Lung (tissue), 12 donors: ENCODE results near the gene CST7. TPM values are rescaled to one million over a fixed set of nuclear protein-coding genes. Genes with fewer than 3 reads are reported as not detected.
A peak's percentile ranks its signal among the peaks of the same experiment; 100 is the strongest.

Source experiments
- ATAC-seq: fragments of 200-7000 bp; cut with Tn5 transposase; one replicate; pipeline ENCODE4 v1.9.1; 2020; ENCODE audit warnings: moderate number of reproducible peaks; ENCODE audit not compliant: insufficient read depth, low FRiP score
- DNase-seq, 3 donors: peaks; one replicate each; pipeline ENCODE4 v3.0.0-alpha.2; 2013 to 2017
- H3K27ac ChIP-seq, 2 donors: one replicate each; pipeline ENCODE4 v1.5.1; 2013; ENCODE audit warnings: mild to moderate bottlenecking in 2 of 2, moderate library complexity in 2 of 2, control low read depth in 1 of 2, inconsistent platforms in 1 of 2, low read depth in 1 of 2, low read length in 1 of 2
- H3K27me3 ChIP-seq, 3 donors: one replicate each; pipeline ENCODE4 v1.5.1; 2013; ENCODE audit warnings: low read length in 2 of 3; ENCODE audit not compliant: control insufficient read depth in 3 of 3, insufficient read depth in 3 of 3
- H3K36me3 ChIP-seq, 4 donors: one replicate each; pipeline ENCODE4 v1.5.1; 2013; ENCODE audit warnings: low read length in 4 of 4, mild to moderate bottlenecking in 1 of 4, moderate library complexity in 1 of 4; ENCODE audit not compliant: control insufficient read depth in 4 of 4, insufficient read depth in 4 of 4
- H3K4me1 ChIP-seq, 5 donors: one replicate each; pipeline ENCODE4 v1.5.1; 2013; ENCODE audit warnings: low read length in 5 of 5, mild to moderate bottlenecking in 2 of 5, moderate library complexity in 1 of 5; ENCODE audit not compliant: control insufficient read depth in 5 of 5, insufficient read depth in 5 of 5
- H3K4me3 ChIP-seq: one replicate; pipeline ENCODE4 v1.5.1; 2013; ENCODE audit warnings: mild to moderate bottlenecking, control low read depth, moderate library complexity
- H3K9ac ChIP-seq, 2 donors: one replicate each; pipeline ENCODE4 v1.5.1; 2013; ENCODE audit warnings: low read length in 2 of 2, control low read depth in 1 of 2; ENCODE audit not compliant: insufficient read depth in 1 of 2
- H3K9me3 ChIP-seq, 4 donors: one replicate each; pipeline ENCODE4 v1.5.1; 2013; ENCODE audit warnings: low read length in 3 of 4, mild to moderate bottlenecking in 1 of 4, moderate library complexity in 1 of 4; ENCODE audit not compliant: control insufficient read depth in 4 of 4, insufficient read depth in 3 of 4
- WGBS, 2 donors: extraction: QIAGEN DNeasy Blood & Tissue Kit; methylation state at CpG; one replicate each; pipeline ENCODE4 v1.1.7; 2013; 5-methylcytosine and 5-hydroxymethylcytosine counted together
- polyA plus RNA-seq, 2 donors: library from polyadenylated mRNA; stranded (reverse); fragments of 200-250 nt; gene quantifications; one replicate each; pipeline ENCODE4 v1.2.1, GENCODE V29; 2013
- total RNA-seq, 2 donors: library from RNA; depleted of rRNA in 1 of 2; stranded (reverse); fragments of >200 nt in 1 of 2; gene quantifications; one replicate each; pipeline ENCODE4 v1.2.1, GENCODE V29; 2014 to 2021
- TF ChIP-seq, protein P1 (sequence below): IDR thresholded peaks from 2 replicates; pipeline ENCODE4 v1.5.1; 2012; ENCODE audit warnings: mild to moderate bottlenecking; ENCODE audit errors: control extremely low read depth, extremely low read depth
- donor health status: control.
- donor health status: control.
- donor health status: Bipolar disorder and iron deficiency.
- donor health status: healthy.
- donor health status: DM: yes; HTN: yes; CAD: no.

The CST7 gene
- total and polyA plus RNA-seq, 4 donors: 4.7 to 119 (median 8.4) TPM

DNA sequence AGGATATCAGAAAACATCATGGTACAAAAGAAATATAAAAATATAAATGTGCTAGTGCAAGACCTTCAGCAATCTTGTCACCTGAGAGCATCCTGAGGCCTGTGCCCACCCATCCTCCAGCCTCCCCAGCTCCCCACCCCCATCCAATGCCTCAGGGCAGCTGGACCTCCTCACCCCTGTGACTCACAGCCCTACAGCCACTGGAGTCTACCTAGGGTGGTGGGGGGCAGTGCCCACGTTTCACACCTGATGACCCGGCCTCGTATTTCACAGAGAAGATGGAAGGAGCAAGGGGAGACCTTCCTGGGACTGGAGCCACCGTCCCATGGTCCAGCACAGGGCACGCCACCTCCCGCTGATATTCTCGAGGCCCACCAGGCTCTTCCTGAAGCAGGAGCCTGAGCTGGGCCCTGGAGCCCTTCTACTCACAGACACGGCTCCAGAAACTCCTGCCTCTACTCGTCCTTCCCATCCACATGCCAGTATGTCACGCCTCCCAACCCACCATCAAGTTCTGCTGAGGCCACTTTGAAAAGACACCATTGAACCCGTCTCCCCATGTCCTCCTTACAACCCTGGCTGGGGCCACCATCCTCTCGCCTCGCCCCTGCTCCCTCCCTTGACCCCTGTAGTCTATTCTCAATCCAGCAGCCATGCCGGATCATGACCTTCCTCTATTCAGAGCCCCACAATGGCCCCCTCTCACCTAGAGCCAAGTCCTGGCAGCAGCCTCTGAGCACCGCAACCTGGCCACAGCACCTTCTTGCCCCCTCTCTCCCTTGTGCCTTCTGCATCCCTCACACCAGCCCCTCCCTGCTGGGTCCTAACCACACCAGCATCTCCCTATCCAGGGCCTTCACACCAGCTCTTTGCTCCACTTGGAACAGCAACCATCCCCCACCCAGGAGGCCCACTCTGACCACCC, 30.2 kb downstream of the CST7 start:
- peaks cover 3 to 27% (median 19%) of the 10 kb centered on the region in 4 donors for H3K36me3 ChIP-seq
- ATAC-seq (no peak), DNase-seq (no peak)
- H3K27ac ChIP-seq: no peak overlapping the region
- no peaks in the 10 kb centered on the region for H3K4me1 ChIP-seq
- H3K4me3 ChIP-seq: no peak overlapping the region
- no peak overlapping the region for H3K9ac ChIP-seq
- H3K9me3 ChIP-seq: peaks cover 0 to 8% (median 1%) of the 10 kb centered on the region in 4 donors
- no peaks in the 10 kb centered on the region for H3K27me3 ChIP-seq
- WGBS, 2 donors: 97 to 98% methylated on average over 15 of the region's 15 CpGs
- TF ChIP-seq, protein P1, sequence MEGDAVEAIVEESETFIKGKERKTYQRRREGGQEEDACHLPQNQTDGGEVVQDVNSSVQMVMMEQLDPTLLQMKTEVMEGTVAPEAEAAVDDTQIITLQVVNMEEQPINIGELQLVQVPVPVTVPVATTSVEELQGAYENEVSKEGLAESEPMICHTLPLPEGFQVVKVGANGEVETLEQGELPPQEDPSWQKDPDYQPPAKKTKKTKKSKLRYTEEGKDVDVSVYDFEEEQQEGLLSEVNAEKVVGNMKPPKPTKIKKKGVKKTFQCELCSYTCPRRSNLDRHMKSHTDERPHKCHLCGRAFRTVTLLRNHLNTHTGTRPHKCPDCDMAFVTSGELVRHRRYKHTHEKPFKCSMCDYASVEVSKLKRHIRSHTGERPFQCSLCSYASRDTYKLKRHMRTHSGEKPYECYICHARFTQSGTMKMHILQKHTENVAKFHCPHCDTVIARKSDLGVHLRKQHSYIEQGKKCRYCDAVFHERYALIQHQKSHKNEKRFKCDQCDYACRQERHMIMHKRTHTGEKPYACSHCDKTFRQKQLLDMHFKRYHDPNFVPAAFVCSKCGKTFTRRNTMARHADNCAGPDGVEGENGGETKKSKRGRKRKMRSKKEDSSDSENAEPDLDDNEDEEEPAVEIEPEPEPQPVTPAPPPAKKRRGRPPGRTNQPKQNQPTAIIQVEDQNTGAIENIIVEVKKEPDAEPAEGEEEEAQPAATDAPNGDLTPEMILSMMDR: no peak

DNA sequence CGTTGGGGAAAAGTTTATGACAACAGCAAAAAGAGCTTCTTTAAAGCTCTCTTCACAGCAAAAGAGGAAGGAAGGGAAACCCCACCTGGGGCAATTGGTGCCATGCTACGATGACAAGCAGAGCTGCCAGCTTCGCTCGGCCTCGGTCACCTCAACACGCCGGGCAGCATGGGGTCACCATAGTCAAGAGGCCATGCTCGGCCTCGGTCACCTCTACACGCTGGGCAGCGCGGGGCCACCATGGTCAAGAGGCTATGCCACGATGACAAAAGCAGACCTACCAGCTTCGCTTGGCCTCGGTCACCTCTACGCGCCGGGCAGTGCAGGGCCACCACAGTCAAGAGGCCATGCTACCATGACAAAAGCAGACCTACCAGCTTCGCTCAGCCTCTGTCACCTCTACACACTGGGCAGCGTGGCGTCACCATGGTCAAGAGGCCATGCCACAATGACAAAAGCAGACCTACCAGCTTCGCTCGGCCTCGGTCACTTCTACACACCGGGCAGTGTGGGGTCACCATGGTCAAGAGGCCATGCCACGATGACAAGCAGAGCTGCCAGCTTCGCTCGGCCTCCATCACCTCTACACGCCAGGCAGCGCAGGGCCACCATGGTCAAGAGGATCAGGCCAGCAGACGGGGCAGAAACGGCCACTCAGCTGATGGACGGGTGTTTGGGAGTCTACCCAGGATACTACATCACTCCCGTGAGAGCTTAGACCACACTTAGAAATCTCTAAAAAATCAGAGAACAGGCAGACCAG, 31.4 kb downstream of the CST7 start:
- Histone ChIP-seq H3K9me3 (peaks cover 0 to 8% (median 1%) of the 10 kb centered on the region in 4 donors), H3K4me3 (no peak overlapping the region), H3K9ac (no peak overlapping the region), H3K27me3 (no peaks in the 10 kb centered on the region), H3K4me1 (peaks cover 0 to 4% (median 0%) of the 10 kb centered on the region in 5 donors), H3K27ac (no peak overlapping the region), H3K36me3 (peaks cover 3 to 27% (median 19%) of the 10 kb centered on the region in 4 donors)
- no peak for DNase-seq
- no peak for ATAC-seq
- TF ChIP-seq, protein P1: no peak
- WGBS, 2 donors: 87 to 93% methylated on average over 34 of the region's 34 CpGs

DNA sequence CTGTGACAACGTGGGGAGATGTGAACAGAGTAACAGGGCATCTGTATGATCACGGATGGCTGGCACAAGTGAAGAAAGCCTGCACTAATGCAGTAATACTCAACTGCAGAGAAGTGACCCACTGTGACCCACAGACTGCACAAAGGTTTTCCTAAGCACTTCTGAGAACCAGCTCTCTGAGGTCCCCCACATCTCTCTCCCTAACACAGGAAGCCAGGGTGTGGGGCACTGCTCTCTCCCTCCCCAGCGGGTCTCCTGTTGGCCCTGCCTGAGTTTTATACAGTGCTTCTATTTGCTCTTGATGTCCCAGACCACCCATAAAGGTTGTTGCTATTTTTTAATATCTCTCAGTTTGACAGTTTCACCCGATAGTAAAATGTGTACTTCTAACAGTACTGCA, 32.2 kb downstream of the CST7 start:
- DNase-seq (no peak), ATAC-seq (no peak)
- Histone ChIP-seq H3K4me1 (peaks cover 0 to 4% (median 0%) of the 10 kb centered on the region in 5 donors), H3K9ac (no peak overlapping the region), H3K36me3 (peaks cover 3 to 27% (median 18%) of the 10 kb centered on the region in 4 donors), H3K27ac (peak overlapping the region in 1 of 2 donors; percentile 37), H3K4me3 (no peak overlapping the region), H3K9me3 (peaks cover 0 to 6% (median 1%) of the 10 kb centered on the region in 4 donors), H3K27me3 (no peaks in the 10 kb centered on the region)
- TF ChIP-seq, protein P1: no peak
- 57 to 76% methylated on average over 4 of the region's 4 CpGs for WGBS, 2 donors
